GM10266 (cell line): Measurements from ENCODE around the gene ZBTB42.

ENCODE experiments used
- DNase-seq: peaks from one replicate; pipeline ENCODE4 v3.0.0; 2012; ENCODE audit errors: extremely low spot score
- TF ChIP-seq, protein P1 (sequence below): IDR thresholded peaks from 2 replicates; pipeline ENCODE4 v1.5.1; 2012; ENCODE audit warnings: mild to moderate bottlenecking, low read depth; ENCODE audit not compliant: control insufficient read depth, insufficient read depth; ENCODE audit errors: missing control alignments

ZBTB42 gene

GRCh38 chr14:104794099-104794498 lies 6.8 kb upstream of the ZBTB42 start:
- DNase-seq, result peak; percentile 69
- TF ChIP-seq, protein P1, sequence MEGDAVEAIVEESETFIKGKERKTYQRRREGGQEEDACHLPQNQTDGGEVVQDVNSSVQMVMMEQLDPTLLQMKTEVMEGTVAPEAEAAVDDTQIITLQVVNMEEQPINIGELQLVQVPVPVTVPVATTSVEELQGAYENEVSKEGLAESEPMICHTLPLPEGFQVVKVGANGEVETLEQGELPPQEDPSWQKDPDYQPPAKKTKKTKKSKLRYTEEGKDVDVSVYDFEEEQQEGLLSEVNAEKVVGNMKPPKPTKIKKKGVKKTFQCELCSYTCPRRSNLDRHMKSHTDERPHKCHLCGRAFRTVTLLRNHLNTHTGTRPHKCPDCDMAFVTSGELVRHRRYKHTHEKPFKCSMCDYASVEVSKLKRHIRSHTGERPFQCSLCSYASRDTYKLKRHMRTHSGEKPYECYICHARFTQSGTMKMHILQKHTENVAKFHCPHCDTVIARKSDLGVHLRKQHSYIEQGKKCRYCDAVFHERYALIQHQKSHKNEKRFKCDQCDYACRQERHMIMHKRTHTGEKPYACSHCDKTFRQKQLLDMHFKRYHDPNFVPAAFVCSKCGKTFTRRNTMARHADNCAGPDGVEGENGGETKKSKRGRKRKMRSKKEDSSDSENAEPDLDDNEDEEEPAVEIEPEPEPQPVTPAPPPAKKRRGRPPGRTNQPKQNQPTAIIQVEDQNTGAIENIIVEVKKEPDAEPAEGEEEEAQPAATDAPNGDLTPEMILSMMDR, result no peak

DNA sequence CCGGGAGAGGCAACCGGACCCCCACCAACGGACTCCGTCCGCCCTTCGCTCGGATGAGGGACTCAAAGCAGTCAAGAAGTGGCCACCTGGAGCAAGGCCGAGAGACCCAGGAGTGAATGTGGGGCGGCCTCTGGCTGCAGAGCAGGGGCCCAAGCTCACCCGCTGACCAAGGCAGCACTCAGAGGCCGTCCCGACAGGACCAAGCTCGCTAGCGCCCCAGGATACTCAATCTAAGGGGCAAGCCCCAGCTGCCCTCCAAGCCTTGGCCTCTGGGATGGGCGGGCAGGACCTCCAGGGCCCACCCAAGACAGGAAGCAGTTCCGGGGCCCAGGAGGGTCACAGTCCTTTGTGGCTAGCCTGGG lies 6.3 kb upstream of the ZBTB42 start:
- peak; percentile 75 for DNase-seq
- TF ChIP-seq, protein P1, result no peak

- TF ChIP-seq, protein P1, result no peak
- DNase-seq, result peak; percentile 80
Measured at GRCh38 chr14:104794993-104795780, 5.7 kb upstream of the ZBTB42 start, which contains the start of gene AKT1. Gene AKT1, minus strand, starts transcription at chr14:104795748. Its CDS starts 3,105 bp downstream, at chr14:104792643.

DNA sequence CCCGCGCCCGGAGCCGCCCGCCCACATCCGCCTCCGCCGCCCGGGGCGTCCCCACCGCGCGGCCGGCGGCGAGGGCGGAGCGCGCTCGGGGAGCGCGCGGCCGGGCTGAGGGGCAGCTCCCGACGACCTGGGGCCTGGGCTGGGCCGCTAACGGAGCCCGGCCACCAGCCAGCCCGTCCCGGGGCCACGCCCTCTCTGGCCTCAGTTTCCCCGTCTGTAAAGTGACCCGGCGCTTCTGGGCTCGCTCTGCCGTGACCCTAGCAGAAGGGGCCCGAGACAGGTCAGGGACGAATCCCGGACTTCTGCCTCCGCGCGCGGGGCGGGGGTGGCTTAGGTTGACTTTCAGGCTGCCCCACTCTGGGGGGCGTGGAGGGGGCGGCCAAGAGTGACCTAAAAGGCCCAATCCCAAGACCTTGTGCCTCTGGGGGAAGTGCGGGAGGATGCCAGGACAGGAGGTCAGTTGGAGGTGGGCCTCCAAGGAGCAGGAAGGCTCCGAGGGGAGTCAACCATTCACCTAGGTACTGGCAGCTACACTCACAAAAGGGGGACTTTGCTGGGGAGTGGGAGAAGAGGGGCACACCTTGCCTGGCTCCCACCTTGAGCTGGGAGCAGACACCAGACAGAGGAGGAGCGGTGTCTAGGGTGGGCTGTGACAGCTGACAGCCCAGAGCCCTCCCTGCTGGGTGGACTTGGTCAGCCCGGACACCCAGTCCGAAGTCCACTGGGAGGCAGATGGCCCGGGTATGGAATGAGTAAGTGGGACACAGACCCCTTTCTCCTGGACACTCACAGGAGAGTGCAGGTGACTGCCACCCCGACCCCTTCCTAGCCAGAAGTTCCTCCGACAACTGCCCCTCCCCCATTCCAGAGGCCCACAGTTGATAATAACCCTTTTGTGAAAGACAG lies 4.9 kb upstream of the ZBTB42 start:
- TF ChIP-seq, protein P1, result no peak
- peak; percentile 96 for DNase-seq

GRCh38 chr14:104796687-104797081 lies 4.2 kb upstream of the ZBTB42 start:
- no peak for DNase-seq

GRCh38 chr14:104797115-104798044 lies 3.5 kb upstream of the ZBTB42 start:
- TF ChIP-seq, protein P1, result no peak
- no peak for DNase-seq

More at GRCh38 chr14:104796687-104797081, 4.2 kb upstream of the ZBTB42 start:
- TF ChIP-seq, protein P1, result no peak
